AG09309 (cell line): Measurements from ENCODE around the gene TBC1D30.
"Not testable (repeated sequence)": the region's sequence is repeated elsewhere in the genome, so short reads cannot be mapped to it uniquely, and the experiment has no call there.

Experiments used
- DNase-seq: peaks from one replicate; pipeline ENCODE4 v3.0.0-alpha.2; 2010; ENCODE audit warnings: low read depth
- H3K4me3 ChIP-seq: 2 replicates; pipeline ENCODE4 v1.5.1; 2011; ENCODE audit warnings: mild to moderate bottlenecking, low read depth, low read length, moderate library complexity; ENCODE audit not compliant: control insufficient read depth
- CTCF ChIP-seq: IDR thresholded peaks from 2 replicates; pipeline ENCODE4 v1.5.1; 2011; ENCODE audit warnings: mild to moderate bottlenecking, low read depth, low read length, inconsistent platforms; ENCODE audit not compliant: insufficient read depth, control insufficient read depth; ENCODE audit errors: missing control alignments

Gene TBC1D30

GRCh38 chr12:64802180-64802775, 22.2 kb upstream of the TBC1D30 start:
- H3K4me3 ChIP-seq, DNase-seq: not testable (repeated sequence)
- TF ChIP-seq CTCF, result peak; percentile 90

GRCh38 chr12:64806173-64806572, 18.3 kb upstream of the TBC1D30 start:
- DNase-seq, result no peak

GRCh38 chr12:64806593-64807460, 17.6 kb upstream of the TBC1D30 start:
- no peak for TF ChIP-seq CTCF
- H3K4me3 ChIP-seq, result no peak overlapping the region
- no peak for DNase-seq

More at GRCh38 chr12:64806173-64806572, 18.3 kb upstream of the TBC1D30 start:
- no peak for TF ChIP-seq CTCF
- H3K4me3 ChIP-seq, result no peak overlapping the region

GRCh38 chr12:64808110-64808509, 16.3 kb upstream of the TBC1D30 start:
- TF ChIP-seq CTCF, result no peak
- no peak overlapping the region for H3K4me3 ChIP-seq
- no peak for DNase-seq

- no peak for DNase-seq
- H3K4me3 ChIP-seq, result no peak overlapping the region
- no peak for TF ChIP-seq CTCF
Observed at GRCh38 chr12:64810831-64811230, 13.6 kb upstream of the TBC1D30 start.

GRCh38 chr12:64813723-64814122, 10.7 kb upstream of the TBC1D30 start:
- no peak overlapping the region for H3K4me3 ChIP-seq
- DNase-seq, result no peak
- no peak for TF ChIP-seq CTCF
